Body of pancreas (tissue), 4 donors: ENCODE data around the gene ALX4. TPM values are rescaled to one million over a fixed set of nuclear protein-coding genes. Genes with fewer than 3 reads are reported as not detected.

Source experiments
- ATAC-seq: fragments of 150-250 bp; one replicate; pipeline ENCODE4 v1.9.1; 2016
- DNase-seq, 4 donors: peaks; one replicate each; pipeline ENCODE4 v3.0.0-alpha.2; 2019
- H3K27ac ChIP-seq, 4 donors: fragments of 200-600 bp; sonication (generic); 1 replicate in 3 of 4; 2 replicates in 1 of 4; pipeline versions ENCODE4 v1.5.1 to v1.6.1; 2016 to 2019; ENCODE audit warnings: mild to moderate bottlenecking in 1 of 4, mixed read lengths in 1 of 4, moderate library complexity in 1 of 4
- H3K27me3 ChIP-seq, 2 donors: fragments of 200-600 bp; sonication (generic); one replicate each; pipeline ENCODE4 v1.6.0; 2016; ENCODE audit warnings: mild to moderate bottlenecking in 1 of 2
- H3K36me3 ChIP-seq, 2 donors: fragments of 200-600 bp; sonication (generic); replicated peaks in 1 of 2; 2 replicates each; pipeline ENCODE4 v1.5.1; 2016; ENCODE audit warnings: low read depth in 2 of 2; ENCODE audit not compliant: insufficient read depth in 1 of 2
- H3K4me1 ChIP-seq: fragments of 200-600 bp; sonication (generic); one replicate; pipeline ENCODE4 v1.6.0; 2016
- H3K4me3 ChIP-seq, 2 donors: fragments of 200-600 bp; sonication (generic); 1 replicate in 1 of 2; 2 replicates in 1 of 2; pipeline ENCODE4 v1.5.1; 2016 to 2019
- H3K9me3 ChIP-seq, 3 donors: fragments of 200-600 bp; sonication (generic); 1 replicate in 2 of 3; 2 replicates in 1 of 3; pipeline ENCODE4 v1.5.1; 2016
- CTCF ChIP-seq, 7 experiments: fragments of 450-650 bp in 4 of 7; fragments of 200-600 bp in 3 of 7; sonication (generic) in 3 of 7; IDR thresholded peaks; one replicate each; pipeline ENCODE4 v1.5.1; 2016 to 2019; ENCODE audit warnings: antibody characterized with exemption in 7 of 7
- POLR2A ChIP-seq, 3 donors: fragments of 450-650 bp; IDR thresholded peaks; one replicate each; pipeline ENCODE4 v1.6.1; 2016; ENCODE audit warnings: antibody characterized with exemption in 3 of 3, mild to moderate bottlenecking in 2 of 3
- WGBS, 2 donors: methylation state at CpG; one replicate each; pipeline ENCODE4 v1.1.5; 2017; 5-methylcytosine and 5-hydroxymethylcytosine counted together
- intact Hi-C: fragments of 100-400 bp; cut with DNase I; formaldehyde crosslinking; loops from one replicate; pipeline ENCODE4 v1.15.1; 2023
- total RNA-seq, 2 donors: library from RNA; depleted of rRNA; stranded (reverse); fragments of >200 nt; gene quantifications; one replicate each; pipeline ENCODE4 v1.1.0, GENCODE V29; 2016

Gene ALX4
- total RNA-seq, 2 donors from 2014 or later, result not detected

DNA sequence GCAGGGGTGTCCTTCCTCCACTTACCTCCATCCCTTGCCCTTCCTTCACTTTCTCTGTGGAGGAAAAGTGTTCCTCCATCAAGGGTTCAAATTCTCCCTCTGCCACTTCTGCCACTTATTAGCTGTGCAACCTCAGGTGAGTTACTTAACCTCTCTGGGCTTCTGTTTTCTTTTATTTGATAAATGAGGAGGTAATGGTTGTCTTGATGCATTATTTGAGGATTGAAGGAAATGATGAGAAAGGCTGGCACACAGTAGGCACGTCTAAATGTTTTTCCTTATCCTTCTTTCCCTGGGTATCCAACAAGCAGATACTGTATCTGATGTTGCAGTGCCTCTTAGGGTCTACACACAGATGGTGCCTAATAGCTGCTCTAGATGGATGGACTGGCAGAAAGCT is 14.3 kb upstream of the ALX4 start:
- H3K4me3 ChIP-seq, result no peak overlapping the region
- peaks cover 7% of the 10 kb centered on the region for H3K4me1 ChIP-seq
- TF ChIP-seq POLR2A (IDR thresholded peaks at IDR 0.05), result no peak
- H3K27me3 ChIP-seq, result peaks cover 0 to 10% of the 10 kb centered on the region in 2 donors
- H3K27ac ChIP-seq, result no peak overlapping the region
- 12 to 24% methylated on average over 1 of the region's 1 CpG for WGBS, 2 donors
- intact Hi-C loops, result no loop called here
- no peaks in the 10 kb centered on the region for H3K9me3 ChIP-seq
- no peak for ATAC-seq
- H3K36me3 ChIP-seq, result no peaks in the 10 kb centered on the region
- no peak for DNase-seq

DNA sequence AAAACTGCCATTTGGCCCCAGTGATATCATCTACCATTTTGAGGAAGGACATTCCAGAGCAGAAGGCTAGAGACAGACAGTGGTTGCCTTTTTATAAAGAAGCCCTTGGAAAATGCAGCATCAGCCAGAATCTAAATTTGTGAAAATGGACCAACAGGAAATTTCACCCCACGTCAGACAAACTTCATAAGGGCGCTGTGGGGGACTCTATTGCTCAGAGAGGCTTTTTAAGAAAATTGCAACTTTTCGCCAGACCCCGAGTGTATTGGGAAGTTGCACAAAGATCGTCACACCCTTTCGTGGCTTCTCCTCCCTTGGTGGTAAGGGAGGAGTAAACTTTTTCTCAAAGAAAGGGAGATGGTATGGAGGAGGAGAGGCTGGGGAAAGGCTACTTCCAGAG is 12.3 kb upstream of the ALX4 start:
- Histone ChIP-seq H3K27me3 (peaks cover 0 to 22% of the 10 kb centered on the region in 2 donors), H3K36me3 (no peaks in the 10 kb centered on the region), H3K9me3 (no peaks in the 10 kb centered on the region), H3K27ac (no peak overlapping the region), H3K4me3 (no peak overlapping the region), H3K4me1 (peaks cover 10% of the 10 kb centered on the region)
- TF ChIP-seq CTCF (IDR thresholded peaks at IDR 0.05), result no peak
- no peak for TF ChIP-seq POLR2A (IDR thresholded peaks at IDR 0.05)
- intact Hi-C loops, result no loop called here
- WGBS, 2 donors, result 24 to 27% methylated on average over 6 of the region's 6 CpGs
- ATAC-seq (no peak), DNase-seq (no peak)

DNA sequence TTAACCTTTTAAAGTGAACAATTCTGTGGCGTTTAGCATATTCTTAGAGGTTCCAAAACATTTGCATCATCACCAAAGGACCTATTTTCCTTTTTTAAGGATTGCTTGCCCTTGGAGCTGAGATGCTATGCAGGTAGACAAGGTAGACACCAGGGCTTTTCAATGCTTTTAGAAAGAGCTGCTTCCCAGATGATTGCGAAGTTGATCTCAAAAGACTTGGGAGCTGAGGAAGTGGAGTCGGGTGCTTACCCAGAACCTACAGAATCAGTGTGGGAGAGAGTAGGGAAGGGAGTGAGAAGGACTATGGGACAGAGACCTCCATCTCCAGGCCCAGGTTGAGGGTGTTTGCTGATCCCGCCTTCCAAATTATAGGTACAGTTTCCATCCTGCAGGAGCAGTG is 11.1 kb upstream of the ALX4 start:
- Histone ChIP-seq H3K9me3 (no peaks in the 10 kb centered on the region), H3K4me3 (no peak overlapping the region), H3K36me3 (no peaks in the 10 kb centered on the region), H3K4me1 (peaks cover 22% of the 10 kb centered on the region), H3K27me3 (peaks cover 0 to 32% of the 10 kb centered on the region in 2 donors), H3K27ac (no peak overlapping the region)
- 8 to 13% methylated on average over 4 of the region's 4 CpGs for WGBS, 2 donors
- TF ChIP-seq CTCF (IDR thresholded peaks at IDR 0.05) (no peak), POLR2A (IDR thresholded peaks at IDR 0.05) (no peak)
- no peak for ATAC-seq
- intact Hi-C loops, result no loop called here
- DNase-seq, result no peak

- 5 to 6% methylated on average over 15 to 20 of the region's 20 CpGs for WGBS, 2 donors
- ATAC-seq (no peak), DNase-seq (no peak)
- no peak overlapping the region for H3K4me3 ChIP-seq
- H3K27me3 ChIP-seq, result peaks cover 0 to 36% of the 10 kb centered on the region in 2 donors
- no peak for TF ChIP-seq CTCF (IDR thresholded peaks at IDR 0.05)
- TF ChIP-seq POLR2A (IDR thresholded peaks at IDR 0.05), result no peak
- H3K27ac ChIP-seq, result no peak overlapping the region
- intact Hi-C loops, result no loop called here
- peaks cover 26% of the 10 kb centered on the region for H3K4me1 ChIP-seq
- no peaks in the 10 kb centered on the region for H3K36me3 ChIP-seq
- H3K9me3 ChIP-seq, result no peaks in the 10 kb centered on the region
Measured at GRCh38 chr11:44320289-44320973, 10.5 kb upstream of the ALX4 start.

GRCh38 chr11:44319552-44320288 is 9.8 kb upstream of the ALX4 start:
- 1 to 2% methylated on average over 32 to 51 of the region's 53 CpGs for WGBS, 2 donors
- Histone ChIP-seq H3K36me3 (no peaks in the 10 kb centered on the region), H3K27ac (no peak overlapping the region), H3K4me1 (peaks cover 21% of the 10 kb centered on the region), H3K4me3 (no peak overlapping the region), H3K9me3 (no peaks in the 10 kb centered on the region), H3K27me3 (peaks cover 0 to 36% of the 10 kb centered on the region in 2 donors)
- TF ChIP-seq CTCF (IDR thresholded peaks at IDR 0.05) (no peak), POLR2A (IDR thresholded peaks at IDR 0.05) (no peak)
- ATAC-seq (no peak), DNase-seq (no peak)
- intact Hi-C loops, result no loop called here
